Measurements from ENCODE around the gene SPRY4. TPM values are rescaled to one million over a fixed set of nuclear protein-coding genes. Genes with fewer than 3 reads are reported as not detected.

Gene SPRY4, protein sequence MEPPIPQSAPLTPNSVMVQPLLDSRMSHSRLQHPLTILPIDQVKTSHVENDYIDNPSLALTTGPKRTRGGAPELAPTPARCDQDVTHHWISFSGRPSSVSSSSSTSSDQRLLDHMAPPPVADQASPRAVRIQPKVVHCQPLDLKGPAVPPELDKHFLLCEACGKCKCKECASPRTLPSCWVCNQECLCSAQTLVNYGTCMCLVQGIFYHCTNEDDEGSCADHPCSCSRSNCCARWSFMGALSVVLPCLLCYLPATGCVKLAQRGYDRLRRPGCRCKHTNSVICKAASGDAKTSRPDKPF
- 5.3 to 9.4 TPM (median 7.1 TPM) in 5 replicates for total RNA-seq (2022; extraction: Qiagen RNA extraction; ENCODE audit: low read depth)

DNA sequence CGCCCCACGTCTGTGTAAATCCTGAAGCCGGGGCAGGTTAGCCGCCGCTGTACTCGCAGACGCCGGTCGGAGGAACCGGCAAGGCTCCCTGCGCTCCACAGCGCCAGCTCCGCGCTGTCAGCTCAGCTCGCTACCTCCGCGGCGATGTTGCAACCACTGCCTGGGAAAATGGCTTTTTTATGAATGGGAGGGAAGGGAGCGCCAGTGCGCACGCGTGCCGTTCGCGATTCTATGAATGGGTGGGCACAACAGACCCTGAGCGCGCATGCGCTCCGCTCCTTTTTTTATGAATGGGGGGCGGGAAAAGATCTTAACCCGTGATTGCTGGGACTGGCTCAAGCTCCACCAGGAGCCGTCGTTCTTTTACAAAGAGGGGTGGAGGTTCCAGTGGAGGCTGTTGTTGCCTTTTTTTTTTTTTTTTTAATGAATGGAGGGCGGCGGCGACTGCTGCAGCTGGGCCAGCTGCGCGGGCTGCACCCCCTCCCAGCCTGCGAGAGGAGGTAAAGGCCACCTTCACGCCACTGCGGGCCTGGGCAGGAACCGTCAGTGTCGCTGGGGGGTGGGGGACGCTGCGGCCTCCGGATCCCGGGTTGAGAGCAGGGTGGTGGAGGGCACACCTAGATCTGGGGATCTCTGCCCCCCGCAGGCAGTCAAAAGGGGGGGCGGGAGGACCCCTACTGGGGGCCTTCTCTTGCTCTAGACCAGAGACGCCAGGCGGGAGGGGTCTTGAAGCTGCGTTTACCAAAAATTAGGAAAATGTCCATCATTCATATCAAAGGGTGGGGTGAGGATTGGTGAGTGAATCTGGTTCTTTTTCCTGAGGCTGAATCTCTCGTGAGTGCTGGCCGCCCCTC is at the start of gene SPRY4:
SPRY4 (minus strand) TSS at position 151 of the 854 bp plus-strand sequence. CDS start 9,913 bp downstream, outside the sequence.

Other genes with a start within 250 kb of the SPRY4 start
- gene NDFIP1, start 216.2 kb downstream of the SPRY4 start, total RNA-seq (2022; extraction: Qiagen RNA extraction; ENCODE audit: low read depth), result 36.6 to 57.2 TPM (median 51.9 TPM) in 5 replicates